HG03095 (cell line): ENCODE results near the gene SLC6A12.
"Not testable (repeated sequence)": the region's sequence is repeated elsewhere in the genome, so short reads cannot be mapped to it uniquely, and the experiment has no call there.

ENCODE experiments used
- ATAC-seq: cut with Tn5 transposase; IDR thresholded peaks from one replicate; pipeline ENCODE4 v1.9.1; 2021; ENCODE audit warnings: moderate library complexity; ENCODE audit not compliant: unreplicated experiment

The SLC6A12 gene

GRCh38 chr12:235967-236366 is 22.0 kb upstream of the SLC6A12 start:
- ATAC-seq = not testable (repeated sequence)

- no peak for ATAC-seq
Measured at GRCh38 chr12:234891-235415, 21.0 kb upstream of the SLC6A12 start.

- no peak for ATAC-seq
Measured at GRCh38 chr12:234019-234418, 20.1 kb upstream of the SLC6A12 start.

- no peak for ATAC-seq
Measured at GRCh38 chr12:233615-233968, 19.6 kb upstream of the SLC6A12 start.

- no peak for ATAC-seq
Measured at GRCh38 chr12:232731-233614, 19.0 kb upstream of the SLC6A12 start.

- no peak for ATAC-seq
Measured at GRCh38 chr12:230925-231671, 17.1 kb upstream of the SLC6A12 start.

GRCh38 chr12:229441-230191 is 15.7 kb upstream of the SLC6A12 start:
- ATAC-seq = no peak

GRCh38 chr12:228846-229200 is 14.9 kb upstream of the SLC6A12 start:
- no peak for ATAC-seq

- no peak for ATAC-seq
Measured at GRCh38 chr12:227923-228845, 14.2 kb upstream of the SLC6A12 start.

- no peak for ATAC-seq
Measured at GRCh38 chr12:227286-227915, 13.4 kb upstream of the SLC6A12 start.

GRCh38 chr12:226401-226800 is 12.4 kb upstream of the SLC6A12 start:
- ATAC-seq = no peak

- no peak for ATAC-seq
Measured at GRCh38 chr12:225012-225411, 11.1 kb upstream of the SLC6A12 start.

GRCh38 chr12:224330-224729 is 10.4 kb upstream of the SLC6A12 start:
- ATAC-seq = no peak

GRCh38 chr12:223841-224240 is 9.9 kb upstream of the SLC6A12 start:
- ATAC-seq = no peak

- no peak for ATAC-seq
Measured at GRCh38 chr12:221736-222135, 7.8 kb upstream of the SLC6A12 start.

GRCh38 chr12:220946-221550 is 7.1 kb upstream of the SLC6A12 start:
- ATAC-seq = no peak

- ATAC-seq = no peak
Measured at GRCh38 chr12:220491-220890, 6.5 kb upstream of the SLC6A12 start.

- no peak for ATAC-seq
Measured at GRCh38 chr12:219891-220352, 6.0 kb upstream of the SLC6A12 start.
